ENCODE measurements around the gene PRXL2B.

DNA sequence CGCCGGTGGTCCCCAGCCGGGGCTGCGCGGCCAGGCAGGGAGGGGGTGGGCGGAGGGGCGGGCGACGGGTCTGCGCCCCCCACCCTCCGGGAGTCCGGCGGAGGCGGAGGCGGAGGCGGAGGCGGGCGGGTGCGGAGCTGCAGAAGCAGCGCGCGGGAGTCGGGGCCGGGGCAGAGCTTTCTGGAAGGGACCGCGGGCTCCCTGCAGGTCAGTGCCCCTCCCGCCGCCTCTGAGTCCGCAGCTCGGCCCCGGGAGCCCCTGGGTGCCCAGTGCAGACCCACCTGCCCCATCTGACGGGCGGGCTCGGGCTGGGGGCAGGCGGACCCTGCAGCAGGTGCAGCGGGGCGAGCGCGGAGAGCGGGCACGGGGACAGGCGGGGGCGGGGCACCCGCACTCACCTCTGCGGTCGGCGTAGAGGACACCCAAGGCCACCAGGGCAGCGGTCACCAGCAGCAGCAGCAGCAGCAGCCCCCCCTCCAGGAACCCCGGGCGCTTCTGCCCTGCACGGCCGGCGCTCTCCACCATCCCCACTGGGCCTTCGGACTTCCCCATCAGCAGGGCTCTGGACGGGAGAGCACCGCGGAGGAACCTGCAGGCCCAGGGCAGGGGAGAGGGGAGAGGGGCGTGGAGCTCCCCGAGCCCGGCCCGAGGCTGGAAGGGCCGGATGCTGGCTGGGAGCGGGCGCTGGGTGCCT lies 42.5 kb downstream of the PRXL2B start:
- TF ChIP-seq, protein P1, sequence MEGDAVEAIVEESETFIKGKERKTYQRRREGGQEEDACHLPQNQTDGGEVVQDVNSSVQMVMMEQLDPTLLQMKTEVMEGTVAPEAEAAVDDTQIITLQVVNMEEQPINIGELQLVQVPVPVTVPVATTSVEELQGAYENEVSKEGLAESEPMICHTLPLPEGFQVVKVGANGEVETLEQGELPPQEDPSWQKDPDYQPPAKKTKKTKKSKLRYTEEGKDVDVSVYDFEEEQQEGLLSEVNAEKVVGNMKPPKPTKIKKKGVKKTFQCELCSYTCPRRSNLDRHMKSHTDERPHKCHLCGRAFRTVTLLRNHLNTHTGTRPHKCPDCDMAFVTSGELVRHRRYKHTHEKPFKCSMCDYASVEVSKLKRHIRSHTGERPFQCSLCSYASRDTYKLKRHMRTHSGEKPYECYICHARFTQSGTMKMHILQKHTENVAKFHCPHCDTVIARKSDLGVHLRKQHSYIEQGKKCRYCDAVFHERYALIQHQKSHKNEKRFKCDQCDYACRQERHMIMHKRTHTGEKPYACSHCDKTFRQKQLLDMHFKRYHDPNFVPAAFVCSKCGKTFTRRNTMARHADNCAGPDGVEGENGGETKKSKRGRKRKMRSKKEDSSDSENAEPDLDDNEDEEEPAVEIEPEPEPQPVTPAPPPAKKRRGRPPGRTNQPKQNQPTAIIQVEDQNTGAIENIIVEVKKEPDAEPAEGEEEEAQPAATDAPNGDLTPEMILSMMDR (IDR thresholded peaks at IDR 0.05 in 4 of 5, conservative IDR thresholded peaks at IDR 0.05 in 1 of 5) = no peak
- TF ChIP-seq POLR2A (IDR thresholded peaks at IDR 0.05) = no peak

All from gastrocnemius medialis (tissue), 4 donors.